SIG-M5 treated with dmso at 0.1 percent for 504 hours (cell line): Measurements from ENCODE around the gene MPV17L2.

Source experiments
- DNase-seq: peaks from one replicate; lab custom pipeline; 2025; ENCODE audit not compliant: unreplicated experiment; lab: John Stamatoyannopoulos, UW

Gene MPV17L2

GRCh38 chr19:18214779-18215433 lies 21.9 kb downstream of the MPV17L2 start:
- DNase-seq, result no peak

GRCh38 chr19:18216789-18217188 lies 23.8 kb downstream of the MPV17L2 start:
- no peak for DNase-seq

- no peak for DNase-seq
These were observed 25.1 kb downstream of the MPV17L2 start for GRCh38 chr19:18218159-18218558.

- no peak for DNase-seq
These were observed 25.6 kb downstream of the MPV17L2 start for GRCh38 chr19:18218600-18218999.

GRCh38 chr19:18219911-18220631 lies 27.1 kb downstream of the MPV17L2 start:
- DNase-seq, result no peak

- no peak for DNase-seq
These were observed 27.7 kb downstream of the MPV17L2 start for GRCh38 chr19:18220632-18221275.

- no peak for DNase-seq
These were observed 29.1 kb downstream of the MPV17L2 start for GRCh38 chr19:18221815-18222725.

GRCh38 chr19:18223860-18224524 lies 31.0 kb downstream of the MPV17L2 start:
- peak; percentile 41 for DNase-seq

GRCh38 chr19:18224525-18225354 lies 31.7 kb downstream of the MPV17L2 start:
- peak; percentile 93 for DNase-seq

GRCh38 chr19:18225355-18225701 lies 32.3 kb downstream of the MPV17L2 start:
- no peak for DNase-seq

- no peak for DNase-seq
These were observed 32.9 kb downstream of the MPV17L2 start, which contains the start of gene PDE4C for GRCh38 chr19:18225702-18226468. TSS of gene PDE4C (minus strand) at chr19:18226438. CDS start at chr19:18226415, 23 bp downstream.

- no peak for DNase-seq
These were observed 34.1 kb downstream of the MPV17L2 start for GRCh38 chr19:18226956-18227780.

GRCh38 chr19:18227781-18228271 lies 34.8 kb downstream of the MPV17L2 start:
- DNase-seq, result no peak

- no peak for DNase-seq
These were observed 36.5 kb downstream of the MPV17L2 start for GRCh38 chr19:18229474-18229873.

GRCh38 chr19:18229915-18230314 lies 36.9 kb downstream of the MPV17L2 start:
- DNase-seq, result no peak

- peak; percentile 39 for DNase-seq
These were observed 38.1 kb downstream of the MPV17L2 start for GRCh38 chr19:18230941-18231734.

GRCh38 chr19:18231775-18232174 lies 38.8 kb downstream of the MPV17L2 start:
- DNase-seq, result no peak
